C1 segment of cervical spinal cord (tissue), 14 donors: ENCODE data around the gene SYNGAP1.

Source experiments
- DNase-seq, 14 donors: peaks; one replicate each; lab custom pipeline; 2025; lab: John Stamatoyannopoulos, UW

SYNGAP1 gene

DNA sequence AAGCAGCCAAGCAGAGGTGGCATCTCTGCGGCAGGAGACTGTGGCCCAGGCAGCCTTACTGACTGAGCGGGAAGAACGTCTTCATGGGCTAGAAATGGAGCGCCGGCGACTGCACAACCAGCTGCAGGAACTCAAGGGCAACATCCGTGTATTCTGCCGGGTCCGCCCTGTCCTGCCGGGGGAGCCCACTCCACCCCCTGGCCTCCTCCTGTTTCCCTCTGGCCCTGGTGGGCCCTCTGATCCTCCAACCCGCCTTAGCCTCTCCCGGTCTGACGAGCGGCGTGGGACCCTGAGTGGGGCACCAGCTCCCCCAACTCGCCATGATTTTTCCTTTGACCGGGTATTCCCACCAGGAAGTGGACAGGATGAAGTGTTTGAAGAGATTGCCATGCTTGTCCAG is 15.0 kb upstream of the SYNGAP1 start:
- DNase-seq, result no peak

DNA sequence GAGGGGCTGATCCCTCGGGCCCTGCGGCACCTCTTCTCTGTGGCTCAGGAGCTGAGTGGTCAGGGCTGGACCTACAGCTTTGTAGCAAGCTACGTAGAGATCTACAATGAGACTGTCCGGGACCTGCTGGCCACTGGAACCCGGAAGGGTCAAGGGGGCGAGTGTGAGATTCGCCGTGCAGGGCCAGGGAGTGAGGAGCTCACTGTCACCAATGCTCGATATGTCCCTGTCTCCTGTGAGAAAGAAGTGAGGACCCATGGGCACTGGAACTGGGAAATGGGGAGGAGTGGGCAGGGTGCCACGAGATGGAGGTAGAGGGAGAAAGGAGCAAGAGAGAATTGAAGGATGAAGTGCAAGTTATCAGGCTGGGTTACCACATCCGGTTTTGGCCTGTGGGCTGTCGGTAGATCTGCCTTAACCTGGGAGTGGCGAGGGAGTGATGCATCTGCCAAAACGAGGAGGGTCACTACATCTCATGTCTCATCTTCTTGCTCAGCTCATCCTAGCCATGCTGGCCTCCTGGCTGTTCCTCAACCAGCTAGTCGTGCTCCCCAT is 14.4 kb upstream of the SYNGAP1 start:
- no peak for DNase-seq

GRCh38 chr6:33406126-33406525 is 13.7 kb upstream of the SYNGAP1 start:
- DNase-seq, result no peak

DNA sequence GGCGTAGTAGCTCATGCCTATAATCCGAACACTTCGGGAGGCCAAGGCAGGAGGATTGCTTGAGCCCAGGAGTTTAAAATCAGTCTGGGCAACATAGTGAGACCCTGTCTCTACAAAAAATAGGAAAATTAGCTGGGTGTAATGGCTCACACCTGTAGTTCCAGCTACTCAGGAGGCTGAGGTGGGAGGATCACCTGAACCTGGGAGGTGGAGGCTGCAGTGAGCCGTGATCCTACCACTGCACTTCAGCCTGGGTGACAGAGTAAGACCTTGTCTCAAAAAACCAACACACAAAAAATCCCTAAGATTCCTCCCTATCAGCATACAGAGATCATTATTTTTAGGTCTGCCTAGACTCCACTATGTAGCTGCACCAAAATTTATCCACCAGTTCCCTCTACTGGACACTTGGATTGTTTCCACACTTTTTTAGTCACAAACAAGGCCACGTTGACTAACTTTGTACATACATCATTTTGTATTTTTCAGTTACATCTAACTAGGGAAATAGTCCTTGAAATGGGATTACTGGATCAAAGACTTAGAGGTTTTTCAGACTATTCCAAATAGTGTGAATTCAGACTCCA is 12.6 kb upstream of the SYNGAP1 start:
- no peak for DNase-seq

DNA sequence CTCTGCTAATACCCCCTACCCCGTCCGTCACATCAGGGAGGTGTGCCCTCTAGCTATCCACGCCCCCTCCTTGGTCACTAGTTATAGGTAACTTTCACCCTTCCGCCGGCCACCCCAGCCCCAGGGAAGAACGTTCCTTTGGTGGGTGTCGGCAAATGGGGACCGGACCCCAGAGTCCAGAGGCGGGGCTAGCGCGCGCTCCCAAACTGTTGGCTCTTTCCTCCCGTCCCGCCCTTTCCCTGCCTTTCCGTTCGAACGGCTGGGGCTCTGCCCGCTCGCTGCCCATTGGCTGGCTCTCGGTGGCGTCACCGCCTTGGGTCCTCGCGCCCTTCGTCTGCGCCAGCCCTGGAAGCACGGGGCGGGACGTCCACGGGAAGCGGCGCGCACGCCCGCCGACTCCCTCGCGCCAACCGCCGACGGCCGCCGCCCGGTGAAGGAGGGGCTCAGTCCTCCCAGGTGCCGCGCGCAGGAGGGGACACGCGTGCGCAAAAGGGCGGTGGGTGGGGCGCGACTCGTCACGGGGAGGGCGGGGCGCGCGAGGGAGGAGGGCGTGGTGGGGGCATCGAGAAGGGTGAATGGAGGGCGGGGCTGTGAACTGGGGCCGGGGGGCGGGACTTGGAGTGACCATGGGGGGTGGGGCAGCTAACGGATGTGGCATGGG is 9.7 kb upstream of the SYNGAP1 start:
- DNase-seq, result peak; percentile 67 to 98 (median 94)

- peak in 5 of 14 donors; percentile 41 to 87 (median 51) for DNase-seq
These were observed 8.9 kb upstream of the SYNGAP1 start, which contains the start of gene PHF1 for GRCh38 chr6:33410711-33411631. PHF1 (plus strand) TSS chr6:33411014; CDS start chr6:33412264, 1,250 bp downstream.

DNA sequence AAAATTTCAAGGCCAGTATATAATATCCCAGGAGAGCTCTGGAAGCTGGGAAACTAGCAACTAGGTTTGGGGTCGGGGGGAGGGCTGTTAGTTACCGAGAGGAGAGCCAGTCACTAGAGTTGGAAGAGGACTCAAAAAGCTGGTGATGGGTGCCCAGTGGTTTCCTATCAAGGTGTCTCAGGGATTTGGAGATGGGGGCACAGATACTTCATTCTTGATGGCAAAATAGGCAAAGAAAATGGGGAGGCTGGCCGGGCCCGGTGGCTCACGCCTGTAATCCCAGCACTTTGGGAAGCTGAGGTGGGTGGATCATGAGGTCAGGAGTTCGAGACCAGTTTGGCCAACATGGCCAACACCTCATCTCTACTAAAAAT is 8.2 kb upstream of the SYNGAP1 start:
- DNase-seq, result no peak

- DNase-seq, result no peak
These were observed 7.5 kb upstream of the SYNGAP1 start for GRCh38 chr6:33412140-33413009.

- no peak for DNase-seq
These were observed 6.4 kb upstream of the SYNGAP1 start for GRCh38 chr6:33413241-33414120.

- DNase-seq, result no peak
These were observed 5.1 kb upstream of the SYNGAP1 start for GRCh38 chr6:33414592-33415271.

DNA sequence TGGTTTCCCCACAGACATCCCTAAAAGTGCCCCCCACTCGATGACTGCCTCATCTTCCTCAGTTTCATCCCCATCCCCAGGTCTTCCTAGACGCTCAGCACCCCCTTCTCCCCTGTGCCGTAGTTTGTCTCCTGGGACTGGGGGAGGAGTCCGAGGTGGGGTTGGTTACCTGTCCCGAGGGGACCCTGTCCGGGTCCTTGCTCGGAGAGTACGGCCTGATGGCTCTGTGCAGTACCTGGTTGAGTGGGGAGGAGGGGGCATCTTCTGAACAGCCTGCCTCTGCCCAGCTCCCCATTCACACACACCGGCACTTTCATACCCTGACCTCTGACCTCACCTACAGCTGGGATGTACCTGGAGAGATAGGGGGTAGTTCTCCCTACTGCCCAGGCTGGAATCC is 4.0 kb upstream of the SYNGAP1 start:
- no peak for DNase-seq

DNA sequence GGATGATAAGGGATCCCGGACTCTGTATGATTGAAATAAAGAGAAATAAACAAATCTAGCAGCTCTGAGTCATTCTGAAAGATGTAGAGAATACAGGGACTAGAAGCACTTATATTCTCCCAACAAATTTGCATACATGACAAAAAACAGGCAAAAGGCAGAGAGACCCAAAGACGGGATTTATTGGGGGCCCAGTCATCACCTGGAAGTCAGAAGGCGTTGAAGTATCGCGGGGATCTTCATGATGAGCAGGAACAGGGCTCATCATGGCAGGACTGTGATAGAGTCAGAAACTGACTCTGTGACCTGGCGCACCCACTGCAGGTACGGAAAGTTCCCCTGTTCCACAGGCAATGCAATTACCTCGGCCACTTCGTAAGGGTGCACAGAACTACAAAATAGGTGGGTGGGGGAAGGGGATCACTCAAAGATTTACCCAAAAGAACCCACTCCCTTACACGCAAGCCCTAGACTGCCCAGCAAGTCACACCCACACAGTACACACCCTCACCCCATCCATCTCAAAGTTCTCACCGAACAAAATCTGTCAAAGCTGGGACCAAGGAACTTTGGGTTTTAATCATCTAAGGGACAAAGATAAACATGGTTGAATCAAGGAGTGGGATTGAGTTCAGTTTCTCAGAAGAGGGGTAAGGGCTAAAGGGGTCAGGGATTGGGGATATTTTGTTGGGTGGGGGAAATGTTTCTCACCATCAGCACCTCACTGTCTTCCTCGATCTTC is 3.3 kb upstream of the SYNGAP1 start:
- DNase-seq, result no peak

DNA sequence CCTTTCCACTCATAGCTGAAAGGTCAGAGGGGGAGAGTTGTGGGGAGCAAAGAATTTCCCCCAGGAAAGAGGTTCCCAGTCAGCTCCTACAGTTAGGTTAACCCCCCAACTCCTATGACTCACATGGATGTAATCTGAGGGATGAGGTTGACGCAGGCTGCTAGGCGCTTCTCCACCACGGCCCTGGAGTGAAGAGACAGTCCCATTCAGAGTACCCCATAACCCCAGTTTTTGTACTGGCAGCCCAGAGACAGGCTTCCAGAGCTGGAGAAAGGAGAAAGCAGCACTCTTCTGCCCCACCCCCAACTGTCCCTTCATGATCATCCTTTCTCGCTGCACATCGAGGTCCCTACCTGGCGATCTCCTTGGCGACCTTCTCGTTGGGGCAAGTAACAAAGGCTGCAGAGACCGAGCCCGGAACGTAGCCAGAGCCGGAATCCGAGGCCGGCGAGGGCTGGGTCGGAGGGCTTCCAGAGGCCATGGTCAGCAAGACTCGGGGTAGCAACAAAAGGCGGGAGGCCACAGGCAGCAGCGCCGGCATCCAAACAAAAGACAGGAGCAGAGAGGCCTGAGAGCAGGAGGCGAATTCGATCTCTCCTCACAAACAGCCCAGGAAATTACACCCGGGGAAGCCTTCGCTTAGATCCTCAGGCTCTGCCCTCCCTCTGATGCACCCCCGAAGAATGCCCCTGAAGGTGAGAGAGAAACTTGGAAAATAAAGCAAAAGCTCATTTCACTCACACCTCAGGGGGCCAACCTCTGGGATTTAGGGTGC is 2.5 kb upstream of the SYNGAP1 start:
- no peak for DNase-seq

GRCh38 chr6:33417903-33418689 is 1.8 kb upstream of the SYNGAP1 start, which contains the start of gene CUTA:
CUTA (minus strand) TSS chr6:33418107; CDS start chr6:33418000, 107 bp downstream.
- DNase-seq, result peak; percentile 94 to 100 (median 99)

- DNase-seq, result peak in 1 of 14 donors; percentile 60
These were observed 1.1 kb upstream of the SYNGAP1 start for GRCh38 chr6:33418690-33419291.

DNA sequence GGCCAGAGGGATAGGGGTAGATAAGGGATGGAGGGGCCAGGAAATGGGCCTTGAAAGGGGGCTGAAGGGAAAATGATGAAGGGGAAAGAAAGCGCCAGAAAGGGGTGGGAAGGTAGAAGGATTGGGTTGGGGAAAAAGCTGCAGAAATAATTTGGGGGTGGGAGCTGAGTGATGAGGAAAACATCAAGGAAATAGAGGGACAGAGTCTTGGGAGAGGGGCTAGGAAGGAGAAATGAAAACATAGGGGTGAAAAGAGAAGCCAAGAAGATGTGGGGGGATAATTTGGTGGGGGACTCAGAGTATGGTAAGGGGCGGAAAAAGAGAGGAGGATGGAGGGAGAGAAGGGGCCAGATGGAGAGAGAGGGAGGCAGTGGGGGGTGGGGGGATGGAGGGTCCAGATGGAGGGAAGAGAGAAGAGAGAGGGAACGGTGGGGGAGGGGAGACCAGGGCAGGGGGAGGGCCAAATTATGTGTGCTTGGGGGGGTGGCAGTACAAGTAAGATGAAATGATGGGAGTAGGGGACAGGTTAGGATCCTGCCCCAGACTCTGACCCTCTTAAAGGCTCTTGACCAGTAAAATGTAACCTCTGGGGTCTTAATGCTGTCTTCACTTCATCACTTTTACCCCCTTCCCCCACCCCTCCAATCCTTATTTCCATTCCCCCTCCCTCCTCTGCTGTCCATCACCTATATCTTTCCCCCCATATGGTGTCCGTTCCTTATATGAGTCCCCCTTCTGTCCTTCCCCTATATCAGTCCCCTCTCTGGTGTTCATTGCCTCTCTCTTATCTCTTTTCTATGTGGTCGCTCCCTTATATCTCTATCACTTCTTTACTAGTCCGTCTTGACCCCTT is 852 bp downstream of the SYNGAP1 start:
- DNase-seq, result peak in 1 of 14 donors; percentile 24
